ENCODE results near the gene LMO7.

GRCh38 chr13:75803164-75803611, 167.1 kb downstream of the LMO7 start:
- no peak for TF ChIP-seq EZH2 (IDR thresholded peaks at IDR 0.05)
- no peak for TF ChIP-seq EZH2phosphoT487 (IDR thresholded peaks at IDR 0.05)
- TF ChIP-seq, protein P1, sequence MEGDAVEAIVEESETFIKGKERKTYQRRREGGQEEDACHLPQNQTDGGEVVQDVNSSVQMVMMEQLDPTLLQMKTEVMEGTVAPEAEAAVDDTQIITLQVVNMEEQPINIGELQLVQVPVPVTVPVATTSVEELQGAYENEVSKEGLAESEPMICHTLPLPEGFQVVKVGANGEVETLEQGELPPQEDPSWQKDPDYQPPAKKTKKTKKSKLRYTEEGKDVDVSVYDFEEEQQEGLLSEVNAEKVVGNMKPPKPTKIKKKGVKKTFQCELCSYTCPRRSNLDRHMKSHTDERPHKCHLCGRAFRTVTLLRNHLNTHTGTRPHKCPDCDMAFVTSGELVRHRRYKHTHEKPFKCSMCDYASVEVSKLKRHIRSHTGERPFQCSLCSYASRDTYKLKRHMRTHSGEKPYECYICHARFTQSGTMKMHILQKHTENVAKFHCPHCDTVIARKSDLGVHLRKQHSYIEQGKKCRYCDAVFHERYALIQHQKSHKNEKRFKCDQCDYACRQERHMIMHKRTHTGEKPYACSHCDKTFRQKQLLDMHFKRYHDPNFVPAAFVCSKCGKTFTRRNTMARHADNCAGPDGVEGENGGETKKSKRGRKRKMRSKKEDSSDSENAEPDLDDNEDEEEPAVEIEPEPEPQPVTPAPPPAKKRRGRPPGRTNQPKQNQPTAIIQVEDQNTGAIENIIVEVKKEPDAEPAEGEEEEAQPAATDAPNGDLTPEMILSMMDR (IDR thresholded peaks at IDR 0.05) = no peak
